Hematopoietic multipotent progenitor cell (in vitro differentiated cells): ENCODE measurements around the gene RPS6KA1. TPM values are rescaled to one million over a fixed set of nuclear protein-coding genes. Genes with fewer than 3 reads are reported as not detected.

Experiments
- DNase-seq, 3 donors: peaks; one replicate each; pipeline ENCODE4 v3.0.0-alpha.2; 2011 to 2015; ENCODE audit warnings: low read depth in 2 of 3, low spot score in 2 of 3
- total RNA-seq: library from RNA; depleted of rRNA; stranded (reverse); fragments of >200 nt; gene quantifications from one replicate; pipeline ENCODE4 v1.2.3, GENCODE V29; 2012

The RPS6KA1 gene
- total RNA-seq, 1 donor, result 90.5 TPM

DNA sequence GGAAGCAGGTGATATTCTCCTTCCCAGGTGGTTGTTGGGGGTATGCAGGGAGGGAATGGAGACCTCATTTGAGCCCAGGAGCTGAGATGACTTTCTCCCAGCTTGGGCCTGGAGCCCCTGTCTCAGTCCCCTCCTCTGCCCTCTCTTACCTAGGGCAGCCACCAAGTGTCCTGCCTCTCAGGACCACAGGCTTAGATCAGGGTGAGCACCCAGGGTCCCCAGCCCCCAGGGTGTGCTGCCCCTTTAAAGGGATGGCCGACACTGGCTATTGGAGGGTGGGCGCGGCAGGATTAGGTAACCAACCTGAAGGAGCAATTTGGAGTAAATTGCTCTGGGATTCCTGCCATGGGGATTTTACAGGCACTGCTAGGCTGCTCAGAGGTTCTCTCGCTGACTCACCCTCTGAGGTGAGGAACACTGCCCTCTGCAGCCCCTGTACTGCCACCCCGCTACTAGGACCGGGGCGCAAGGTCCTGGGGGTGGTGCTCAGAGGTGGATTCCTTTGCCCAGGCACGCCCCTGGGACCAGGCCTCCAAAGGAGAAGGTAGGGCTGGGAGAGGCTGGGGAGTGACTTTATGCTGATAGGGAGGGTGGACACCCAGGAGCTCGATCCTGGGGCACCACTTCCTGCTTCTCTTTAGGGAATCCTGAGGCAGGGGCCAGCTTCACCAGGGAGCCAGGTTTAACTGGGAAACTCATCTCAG is 1.5 kb downstream of the RPS6KA1 start:
- peak in 2 of 3 donors; percentile 60 to 75 for DNase-seq

DNA sequence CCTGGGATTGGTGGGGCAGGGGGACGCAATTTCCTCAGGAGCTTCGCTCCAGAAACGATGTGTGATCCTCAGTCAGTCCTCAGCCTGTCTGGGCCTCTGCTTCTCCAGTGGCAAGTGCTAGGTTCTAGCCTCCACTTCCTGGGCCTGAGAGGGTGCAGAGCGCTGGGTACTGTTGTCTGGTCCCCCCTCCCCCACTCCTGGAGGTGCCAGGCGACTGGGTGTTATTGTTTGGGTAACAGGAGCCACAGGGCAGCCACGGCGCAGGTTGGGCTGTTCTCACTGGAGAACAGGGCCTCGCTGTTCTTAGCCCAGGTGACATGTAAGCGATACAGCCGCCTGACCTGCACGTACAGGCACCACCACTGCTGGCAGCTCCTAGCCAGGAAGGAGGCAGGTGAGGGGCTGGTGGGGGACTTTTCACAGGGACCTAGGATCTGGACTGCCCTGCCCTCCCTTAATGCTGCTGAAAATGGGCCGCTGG is 2.1 kb downstream of the RPS6KA1 start:
- DNase-seq, result no peak

- DNase-seq, result no peak
These were observed 4.5 kb downstream of the RPS6KA1 start for GRCh38 chr1:26533951-26534509.

DNA sequence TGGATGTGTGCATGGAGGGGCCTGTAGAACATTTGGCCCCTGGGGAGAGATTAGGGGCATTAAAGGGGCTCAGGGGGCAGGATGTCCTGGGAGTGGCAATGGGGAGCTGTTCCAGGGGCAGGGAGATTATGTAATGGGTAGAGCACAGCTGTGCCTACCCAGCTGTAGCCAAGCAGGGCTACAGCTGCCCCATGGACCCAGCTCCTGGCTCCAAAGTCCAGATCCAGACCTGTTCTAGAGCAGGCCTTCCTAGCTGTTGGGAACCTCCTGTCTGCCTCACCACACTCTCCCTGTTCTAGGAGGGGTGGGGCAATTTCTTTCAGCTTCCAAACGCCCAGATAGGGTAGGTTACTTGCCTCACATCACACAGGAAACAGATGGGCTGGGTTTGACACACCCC is 5.6 kb downstream of the RPS6KA1 start:
- no peak for DNase-seq

DNA sequence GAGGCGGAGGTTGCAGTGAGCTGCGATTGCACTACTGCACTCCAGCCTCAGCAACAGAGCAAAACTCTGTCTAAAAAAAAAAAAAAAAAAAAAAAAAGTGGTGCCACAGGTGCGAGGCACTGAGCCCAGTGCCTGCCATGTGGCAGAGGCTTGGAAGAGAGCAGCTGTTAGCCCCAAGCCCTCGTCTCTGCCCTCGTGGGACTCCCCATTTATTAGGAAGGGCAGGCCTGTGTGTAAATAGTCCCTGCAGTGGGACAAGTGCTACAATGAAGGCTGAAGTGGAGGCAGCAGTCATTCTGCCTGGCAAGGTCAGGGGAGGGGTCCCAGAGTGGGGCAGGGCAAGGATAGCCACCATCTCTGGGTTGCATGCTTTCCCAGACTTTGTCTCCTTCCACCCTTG is 6.5 kb downstream of the RPS6KA1 start:
- DNase-seq, result no peak

- DNase-seq, result no peak
These were observed 7.0 kb downstream of the RPS6KA1 start for GRCh38 chr1:26536521-26536920.

DNA sequence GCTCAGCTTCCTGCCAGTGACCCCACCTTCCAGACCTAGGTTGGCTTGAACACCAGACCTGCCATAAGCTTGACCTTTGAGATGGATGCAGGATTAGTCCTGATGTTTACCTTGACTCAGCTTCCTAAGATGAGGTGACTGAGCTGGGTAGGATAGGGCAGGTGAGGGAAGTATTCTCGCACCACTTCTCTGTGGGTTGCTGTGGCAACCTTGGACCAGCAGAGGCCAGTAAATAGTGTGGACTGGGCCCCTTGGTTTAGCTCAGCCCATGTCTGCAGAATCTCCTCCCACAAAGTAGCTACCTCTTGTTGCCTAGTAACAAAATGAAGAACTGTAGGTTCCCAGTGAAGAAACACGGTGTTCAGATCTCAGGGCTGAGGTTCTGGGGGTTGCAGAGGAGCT is 8.4 kb downstream of the RPS6KA1 start:
- DNase-seq, result peak in 2 of 3 donors; percentile 76 to 82

GRCh38 chr1:26538480-26539412 is 9.2 kb downstream of the RPS6KA1 start:
- DNase-seq, result peak in 1 of 3 donors; percentile 50

GRCh38 chr1:26539722-26540121 is 10.2 kb downstream of the RPS6KA1 start:
- DNase-seq, result no peak

DNA sequence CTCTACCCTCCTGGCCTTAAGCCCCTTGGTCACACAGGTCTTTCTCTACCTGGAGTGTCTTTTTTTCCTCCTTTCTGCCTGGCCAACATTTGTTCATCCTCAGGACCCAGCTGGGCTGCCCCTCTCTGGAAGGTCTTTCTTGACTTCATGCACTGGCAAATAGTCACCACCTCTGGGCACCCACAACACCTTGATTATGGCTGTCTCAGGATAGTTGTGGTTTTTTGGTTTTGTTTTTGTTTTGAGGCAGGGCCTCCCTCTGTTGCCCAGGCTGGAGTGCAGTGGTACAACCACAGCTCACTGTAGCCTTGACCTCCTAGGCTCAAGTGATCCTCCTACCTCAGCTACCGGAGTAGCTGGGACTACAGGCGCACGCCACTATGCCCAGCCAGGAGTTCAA is 10.8 kb downstream of the RPS6KA1 start:
- no peak for DNase-seq

DNA sequence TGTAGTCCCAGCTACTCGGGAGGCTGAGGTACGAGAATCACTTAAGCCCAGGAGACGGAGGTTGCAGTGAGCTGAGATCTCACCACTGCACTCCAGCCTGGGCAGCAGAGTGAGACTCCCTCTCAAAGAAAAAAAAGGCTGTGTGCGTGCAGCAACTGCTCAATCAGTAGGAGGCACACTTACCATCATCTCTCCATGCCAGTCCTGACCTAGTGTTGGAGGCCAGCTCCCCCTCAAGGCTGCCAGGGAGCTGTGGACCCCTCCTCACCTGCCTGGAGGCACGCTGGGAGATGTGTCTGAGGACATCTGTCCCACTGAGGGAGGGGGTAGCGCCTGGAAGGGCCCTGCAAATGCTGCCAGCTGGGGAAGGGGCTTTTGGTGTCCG is 11.9 kb downstream of the RPS6KA1 start:
- DNase-seq, result no peak

- peak in 2 of 3 donors; percentile 95 to 98 for DNase-seq
These were observed 12.5 kb downstream of the RPS6KA1 start for GRCh38 chr1:26541816-26542711.

GRCh38 chr1:26542771-26543451 is 13.3 kb downstream of the RPS6KA1 start:
- DNase-seq, result peak in 2 of 3 donors; percentile 39 to 43

DNA sequence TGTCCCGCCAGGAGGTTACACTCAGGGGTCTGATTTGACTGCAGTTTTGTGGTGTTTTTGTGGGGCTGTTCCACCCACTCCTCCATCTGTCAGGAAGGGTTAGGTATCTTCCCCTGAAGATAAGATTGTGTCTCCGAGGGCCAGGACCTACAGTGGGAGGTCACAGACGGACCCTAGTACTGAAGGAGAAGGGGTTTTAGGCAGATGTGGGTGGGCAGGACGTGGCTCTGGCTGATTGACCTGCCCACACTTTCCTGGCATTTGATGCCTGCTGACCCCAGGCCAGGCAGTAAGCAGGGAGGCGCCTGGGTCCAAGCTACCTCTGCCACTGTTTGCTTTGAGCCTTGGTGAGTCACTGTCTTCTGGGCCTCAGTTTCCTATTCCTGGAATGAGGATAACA is 13.9 kb downstream of the RPS6KA1 start:
- no peak for DNase-seq

DNA sequence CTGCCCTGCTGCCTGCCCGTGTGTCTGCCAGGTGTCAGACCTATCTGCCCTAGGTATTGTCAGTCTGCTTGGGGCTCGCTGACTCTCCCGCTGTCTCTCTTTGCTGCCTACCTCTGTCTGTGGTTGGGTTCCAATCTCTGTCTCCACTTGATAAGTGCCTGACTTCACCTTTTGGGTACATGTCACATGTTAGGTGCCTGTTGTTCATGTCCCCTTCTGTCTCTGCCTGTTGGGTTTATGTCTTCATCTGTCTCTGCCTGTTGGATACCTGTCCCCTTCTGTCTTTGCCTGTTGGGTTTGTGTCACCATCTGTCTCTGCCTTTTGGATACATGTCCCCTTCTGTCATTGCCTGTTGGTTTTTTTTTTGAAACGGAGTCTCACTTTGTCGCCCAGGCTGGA is 14.6 kb downstream of the RPS6KA1 start:
- DNase-seq, result no peak

GRCh38 chr1:26545969-26546323 is 16.4 kb downstream of the RPS6KA1 start:
- no peak for DNase-seq

- DNase-seq, result no peak
These were observed 16.8 kb downstream of the RPS6KA1 start for GRCh38 chr1:26546375-26546774.

DNA sequence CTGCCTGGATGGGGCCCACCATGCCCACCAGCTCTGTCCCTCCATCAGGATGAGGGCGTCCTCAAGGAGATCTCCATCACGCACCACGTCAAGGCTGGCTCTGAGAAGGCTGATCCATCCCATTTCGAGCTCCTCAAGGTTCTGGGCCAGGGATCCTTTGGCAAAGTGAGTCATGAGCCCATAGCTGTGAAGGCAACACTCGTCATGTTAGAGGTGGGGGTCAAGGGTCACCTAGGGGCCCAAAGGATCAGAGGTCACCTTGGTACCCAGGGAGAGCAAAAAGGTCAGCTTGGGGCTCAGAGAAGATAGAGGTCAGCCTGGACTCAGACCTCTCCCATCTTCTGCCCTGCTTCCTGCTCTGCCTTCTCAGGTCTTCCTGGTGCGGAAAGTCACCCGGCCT is 17.3 kb downstream of the RPS6KA1 start:
- DNase-seq, result no peak

- no peak for DNase-seq
These were observed 19.3 kb downstream of the RPS6KA1 start for GRCh38 chr1:26548841-26549240.

DNA sequence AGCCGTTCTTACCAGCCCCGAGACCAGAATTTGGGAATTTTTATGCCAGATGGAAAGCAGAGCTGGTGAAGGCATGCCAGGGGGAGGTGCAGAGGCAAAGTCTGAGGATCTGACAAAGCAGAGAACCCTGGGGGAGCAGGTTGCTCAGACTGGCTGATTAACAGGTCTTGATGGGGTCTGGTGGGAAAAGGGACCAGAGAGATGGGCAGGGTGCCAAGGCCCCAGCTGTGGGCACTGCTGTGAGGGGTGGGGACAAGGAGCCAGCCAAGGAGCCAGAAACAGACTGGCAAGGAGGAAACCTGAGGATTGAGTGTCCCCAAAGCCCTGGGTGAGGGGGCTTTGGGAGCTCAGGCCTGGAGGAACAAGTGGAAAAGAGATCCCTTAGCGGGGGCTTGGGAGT is 21.4 kb downstream of the RPS6KA1 start:
- no peak for DNase-seq
